GM18951 (cell line): Measurements from ENCODE around the gene ANKRD13D.

ENCODE experiments used
- POLR2A ChIP-seq: IDR thresholded peaks from 4 replicates; pipeline ENCODE4 v1.6.1; 2011; ENCODE audit warnings: mild to moderate bottlenecking; ENCODE audit not compliant: insufficient read length, insufficient read depth; ENCODE audit errors: extremely low read depth
- in situ Hi-C: fragments of 300-500 bp; cut with MboI; formaldehyde crosslinking; loops from one replicate; pipeline ENCODE4 v1.12.0; 2022; ENCODE audit warnings: low sequenced_read_pairs, mixed read lengths, inconsistent platforms; ENCODE audit not compliant: unreplicated experiment

ANKRD13D gene

DNA sequence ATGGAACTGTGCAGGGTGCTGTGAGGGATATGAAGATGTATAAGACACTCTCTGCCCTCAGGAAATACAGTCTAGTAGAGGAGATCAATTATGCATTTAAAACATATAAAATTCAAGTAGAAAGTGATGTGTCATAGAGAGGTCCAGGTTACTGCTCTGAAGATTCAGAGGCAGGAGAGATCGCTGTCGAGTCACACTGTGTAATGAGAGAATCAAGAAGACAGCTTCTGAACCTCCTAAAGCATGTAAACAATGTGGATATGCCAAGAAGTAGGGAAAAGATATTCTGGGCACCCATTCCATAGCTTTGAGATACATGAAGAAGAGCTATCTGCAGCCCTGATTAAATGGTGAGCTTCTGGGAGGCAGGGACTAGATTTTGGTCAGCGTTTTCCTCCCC, 30.9 kb downstream of the ANKRD13D start:
- in situ Hi-C loops: no loop called here

GRCh38 chr11:67320691-67321090, 31.6 kb downstream of the ANKRD13D start:
- in situ Hi-C loops: no loop called here
- no peak for TF ChIP-seq POLR2A

More for the DNA sequence above, 30.9 kb downstream of the ANKRD13D start:
- no peak for TF ChIP-seq POLR2A

DNA sequence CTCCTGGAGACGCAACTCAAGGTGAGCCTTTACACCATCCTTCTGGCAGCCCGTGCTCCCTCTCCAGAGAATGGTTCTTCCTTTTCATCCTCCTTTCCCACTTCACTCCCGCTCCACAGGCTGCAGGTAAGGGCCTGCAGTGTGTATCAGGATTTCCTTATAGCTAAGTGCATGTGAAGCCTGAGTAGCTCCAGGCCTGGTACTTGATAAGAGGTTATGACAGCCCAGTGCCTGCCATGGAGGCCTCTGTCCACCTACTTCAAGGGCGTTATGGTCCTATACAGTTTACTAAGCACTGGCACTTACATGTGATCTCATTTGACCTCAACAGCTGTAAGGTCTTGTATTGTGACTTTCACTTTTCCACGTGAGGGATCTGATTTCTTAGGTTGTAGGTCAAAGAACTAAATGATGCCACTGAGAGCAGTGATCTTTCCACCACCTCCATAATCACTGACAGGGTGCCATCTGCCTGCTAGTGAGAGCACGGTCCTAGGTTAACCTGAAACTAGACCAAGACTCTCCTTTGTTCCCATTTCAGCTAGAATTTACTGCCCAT, 32.3 kb downstream of the ANKRD13D start:
- no peak for TF ChIP-seq POLR2A
- in situ Hi-C loops: no loop called here

DNA sequence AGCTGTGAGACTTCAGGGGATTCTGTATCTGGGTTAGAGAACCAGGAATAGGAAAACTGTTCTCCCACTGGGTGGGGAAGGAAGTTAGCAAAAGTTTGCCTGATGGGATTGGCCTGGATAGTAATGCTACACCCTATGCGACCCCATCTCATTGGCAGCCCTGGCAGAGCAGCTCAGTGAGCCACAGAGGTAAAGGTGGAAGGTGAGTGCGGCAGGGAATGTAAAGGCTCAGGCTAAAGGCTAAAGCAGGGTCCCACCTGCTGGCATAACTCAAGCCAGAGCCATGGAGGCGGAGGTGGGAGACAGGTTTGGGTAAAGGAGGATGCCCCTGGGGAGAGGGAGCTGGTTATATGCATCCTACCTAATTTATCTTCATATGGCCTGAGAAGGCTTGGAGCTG, 32.9 kb downstream of the ANKRD13D start:
- no peak for TF ChIP-seq POLR2A
- in situ Hi-C loops: no loop called here

DNA sequence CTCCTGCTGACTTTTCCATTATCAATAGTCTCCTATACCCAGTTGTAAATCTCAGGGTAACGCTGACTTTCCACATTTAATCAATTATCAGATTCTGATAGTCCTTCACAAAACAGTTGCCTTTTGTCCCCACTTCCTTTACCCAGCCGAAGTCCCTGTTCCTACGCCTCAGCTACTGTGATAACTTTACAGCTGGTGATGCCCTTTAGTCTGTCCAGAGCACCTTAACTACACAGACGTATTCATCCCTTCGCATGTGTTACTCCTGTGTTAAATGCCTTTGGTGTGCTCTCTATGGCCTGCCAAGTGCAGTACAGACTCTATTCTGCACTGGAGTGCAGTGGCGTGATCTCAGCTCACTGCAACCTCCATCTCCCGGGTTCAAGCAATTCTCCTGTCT, 34.4 kb downstream of the ANKRD13D start:
- TF ChIP-seq POLR2A: no peak
- in situ Hi-C loops: no loop called here

- no peak for TF ChIP-seq POLR2A
- in situ Hi-C loops: no loop called here
Observed at GRCh38 chr11:67332081-67332691, 43.1 kb downstream of the ANKRD13D start.

GRCh38 chr11:67337257-67337656, 48.2 kb downstream of the ANKRD13D start:
- in situ Hi-C loops: no loop called here

GRCh38 chr11:67344264-67344663, 55.2 kb downstream of the ANKRD13D start:
- in situ Hi-C loops: no loop called here
- TF ChIP-seq POLR2A: no peak

More at GRCh38 chr11:67337257-67337656, 48.2 kb downstream of the ANKRD13D start:
- TF ChIP-seq POLR2A: no peak

DNA sequence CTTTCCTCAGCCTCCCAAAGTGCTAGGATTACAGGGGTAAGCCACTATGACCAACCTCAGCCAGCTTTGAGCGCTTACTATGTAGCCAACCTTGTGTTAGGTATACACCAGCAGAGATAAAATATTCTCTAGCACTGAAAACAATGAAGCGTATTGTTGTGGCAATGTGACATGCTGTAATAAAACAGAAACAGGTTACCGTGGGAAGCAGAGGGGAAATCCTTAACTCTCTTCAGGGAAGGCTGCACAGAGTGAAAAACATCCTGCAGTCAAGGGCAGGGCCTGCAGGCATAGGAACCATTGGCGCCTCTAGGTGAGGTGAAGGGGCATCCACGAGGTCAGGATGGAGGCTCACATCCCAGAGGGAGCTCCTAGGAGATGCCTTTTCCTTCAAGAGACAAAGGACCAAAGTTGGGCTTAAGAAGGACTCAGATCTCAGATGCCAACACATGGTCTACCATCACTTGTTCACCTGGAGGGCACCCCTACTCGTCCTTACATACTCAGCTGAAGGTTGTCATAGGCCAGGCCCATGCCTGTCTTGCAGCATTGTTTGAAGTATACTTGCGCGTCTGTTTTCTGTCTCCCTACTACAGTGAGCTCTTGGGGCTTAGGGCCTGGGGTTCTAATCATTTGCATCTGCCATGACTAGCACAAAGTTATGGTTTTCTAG, 56.3 kb downstream of the ANKRD13D start:
- no peak for TF ChIP-seq POLR2A
- in situ Hi-C loops: no loop called here

- in situ Hi-C loops: no loop called here
- TF ChIP-seq POLR2A: no peak
Observed at GRCh38 chr11:67345920-67346819, 57.1 kb downstream of the ANKRD13D start.

- no peak for TF ChIP-seq POLR2A
- in situ Hi-C loops: no loop called here
Observed at GRCh38 chr11:67347964-67348749, 59.1 kb downstream of the ANKRD13D start.

- no peak for TF ChIP-seq POLR2A
- in situ Hi-C loops: no loop called here
Observed at GRCh38 chr11:67349036-67349435, 59.9 kb downstream of the ANKRD13D start.
